ENCODE measurements around the gene MLPH.

The MLPH gene

GRCh38 chr2:237450583-237450982 is 36.5 kb upstream of the MLPH start:
- Mint-ChIP-seq H3K36me3 (ENCODE audit: low read depth) (no peaks in the 10 kb centered on the region), H3K4me1 (ENCODE audit: low read depth) (no peaks in the 10 kb centered on the region), H3K4me3 (no peak overlapping the region), H3K27me3 (ENCODE audit: low read depth) (no peaks in the 10 kb centered on the region), H3K27ac (no peak overlapping the region), H3K9me3 (no peaks in the 10 kb centered on the region)
- DNase-seq (ENCODE audit: low spot score): no peak

DNA sequence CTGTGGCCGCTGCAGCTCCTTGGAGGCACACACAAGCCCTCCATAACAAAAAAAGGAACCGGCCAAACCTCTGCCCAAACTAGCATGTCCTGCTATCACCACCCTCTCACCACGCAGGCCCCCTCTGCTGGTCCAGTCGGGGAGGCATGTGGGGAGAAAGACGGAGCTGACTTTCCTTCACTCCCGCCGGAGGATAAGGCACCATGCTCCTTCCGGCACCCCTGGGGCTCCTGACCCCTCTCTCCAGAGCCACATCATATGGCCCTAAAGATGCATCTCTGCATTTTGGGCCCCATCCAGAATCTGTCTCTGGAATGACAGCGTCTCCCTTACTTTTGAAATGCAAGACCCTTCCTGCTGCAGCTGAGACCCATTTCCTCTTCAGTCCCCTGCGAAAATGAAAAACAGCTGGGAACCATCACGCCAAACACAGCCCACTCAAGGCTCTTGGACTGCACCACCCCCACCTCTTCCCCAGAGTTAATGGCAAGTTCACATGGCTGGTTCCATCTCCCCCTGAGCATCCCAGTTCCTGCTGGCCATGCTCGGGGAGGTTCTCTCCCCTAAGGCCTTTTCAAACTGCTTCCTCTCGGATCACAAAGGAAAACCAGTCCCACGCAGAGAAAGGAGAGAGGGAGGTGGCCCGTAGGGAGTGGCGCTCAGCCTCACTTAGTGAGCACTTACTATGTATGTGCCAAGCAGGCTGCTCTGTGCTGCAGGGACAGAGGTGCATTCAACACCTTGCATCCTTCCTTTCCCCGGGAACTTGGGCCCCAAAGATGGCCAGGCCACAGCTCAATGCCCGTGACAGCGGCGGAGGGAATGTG is 35.2 kb upstream of the MLPH start:
- DNase-seq (ENCODE audit: low spot score): no peak
- H3K4me3 Mint-ChIP-seq: no peak overlapping the region
- no peaks in the 10 kb centered on the region for H3K27me3 Mint-ChIP-seq (ENCODE audit: low read depth)
- H3K27ac Mint-ChIP-seq: no peak overlapping the region
- no peaks in the 10 kb centered on the region for H3K36me3 Mint-ChIP-seq (ENCODE audit: low read depth)
- H3K9me3 Mint-ChIP-seq: no peaks in the 10 kb centered on the region
- no peaks in the 10 kb centered on the region for H3K4me1 Mint-ChIP-seq (ENCODE audit: low read depth)

DNA sequence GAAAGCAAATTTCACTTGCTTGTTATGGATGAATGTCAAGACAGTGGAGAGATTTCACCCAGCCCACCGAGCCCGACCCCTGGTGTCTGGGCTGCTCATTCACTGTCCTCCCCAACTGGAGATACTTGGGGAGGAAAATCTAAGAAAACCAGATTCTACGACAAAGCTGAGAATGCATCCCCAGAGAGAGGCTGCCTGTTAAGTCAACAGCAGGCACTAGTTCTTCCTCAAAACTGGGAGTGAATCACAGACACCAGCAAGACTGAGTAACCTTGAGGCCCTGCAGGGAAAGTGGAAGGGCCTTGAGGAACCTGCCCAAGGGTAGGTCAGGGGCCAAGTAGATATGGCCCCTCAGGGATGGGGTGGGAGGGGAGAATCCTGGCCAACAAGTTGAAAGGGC is 34.2 kb upstream of the MLPH start:
- no peak overlapping the region for H3K27ac Mint-ChIP-seq
- H3K9me3 Mint-ChIP-seq: no peaks in the 10 kb centered on the region
- no peak for DNase-seq (ENCODE audit: low spot score)
- H3K36me3 Mint-ChIP-seq (ENCODE audit: low read depth): no peaks in the 10 kb centered on the region
- no peaks in the 10 kb centered on the region for H3K27me3 Mint-ChIP-seq (ENCODE audit: low read depth)
- no peak overlapping the region for H3K4me3 Mint-ChIP-seq
- H3K4me1 Mint-ChIP-seq (ENCODE audit: low read depth): no peaks in the 10 kb centered on the region

GRCh38 chr2:237453671-237454070 is 33.4 kb upstream of the MLPH start:
- Mint-ChIP-seq H3K9me3 (no peaks in the 10 kb centered on the region), H3K4me1 (ENCODE audit: low read depth) (peaks cover 8% of the 10 kb centered on the region), H3K4me3 (no peak overlapping the region), H3K36me3 (ENCODE audit: low read depth) (no peaks in the 10 kb centered on the region), H3K27ac (no peak overlapping the region), H3K27me3 (ENCODE audit: low read depth) (no peaks in the 10 kb centered on the region)
- DNase-seq (ENCODE audit: low spot score): no peak

GRCh38 chr2:237455764-237456163 is 31.3 kb upstream of the MLPH start:
- H3K4me1 Mint-ChIP-seq (ENCODE audit: low read depth): peaks cover 12% of the 10 kb centered on the region

DNA sequence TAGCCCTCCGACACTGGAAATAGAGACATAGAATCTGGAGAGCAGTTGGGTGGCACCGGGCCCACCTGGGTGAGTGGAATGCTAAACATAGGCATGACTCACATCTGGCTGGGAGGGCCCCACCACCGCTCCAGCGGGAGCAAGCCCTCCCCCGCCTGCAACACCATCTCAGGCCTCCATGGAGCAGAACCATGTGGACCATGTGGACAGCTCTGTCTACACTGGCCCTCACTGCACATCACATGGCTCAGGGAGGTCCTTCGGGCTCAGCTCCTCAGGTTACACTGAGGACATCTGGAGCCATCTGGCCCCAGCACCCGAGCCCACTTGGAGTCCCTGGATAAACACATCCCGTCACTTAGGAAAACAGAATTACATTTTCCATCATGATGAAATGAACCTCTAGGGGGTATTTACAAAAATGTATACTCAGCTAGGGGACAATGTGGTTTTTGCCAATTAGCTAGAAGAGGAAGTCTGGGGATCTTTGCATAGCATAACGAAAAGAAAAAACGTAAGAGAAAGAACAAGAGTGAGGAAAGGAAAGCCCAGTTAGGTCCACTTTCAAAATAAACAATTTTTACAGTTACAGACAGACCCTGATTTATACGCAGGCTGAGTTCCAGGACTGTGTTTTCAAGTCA is 30.7 kb upstream of the MLPH start:
- no peaks in the 10 kb centered on the region for H3K9me3 Mint-ChIP-seq
- H3K36me3 Mint-ChIP-seq (ENCODE audit: low read depth): no peaks in the 10 kb centered on the region
- H3K27ac Mint-ChIP-seq: no peak overlapping the region
- no peak for DNase-seq (ENCODE audit: low spot score)
- H3K27me3 Mint-ChIP-seq (ENCODE audit: low read depth): no peaks in the 10 kb centered on the region
- H3K4me1 Mint-ChIP-seq (ENCODE audit: low read depth): peaks cover 12% of the 10 kb centered on the region
- H3K4me3 Mint-ChIP-seq: no peak overlapping the region

More at GRCh38 chr2:237455764-237456163, 31.3 kb upstream of the MLPH start:
- no peaks in the 10 kb centered on the region for H3K9me3 Mint-ChIP-seq
- H3K27ac Mint-ChIP-seq: no peak overlapping the region
- no peak for DNase-seq (ENCODE audit: low spot score)
- no peaks in the 10 kb centered on the region for H3K27me3 Mint-ChIP-seq (ENCODE audit: low read depth)
- no peak overlapping the region for H3K4me3 Mint-ChIP-seq
- no peaks in the 10 kb centered on the region for H3K36me3 Mint-ChIP-seq (ENCODE audit: low read depth)

DNA sequence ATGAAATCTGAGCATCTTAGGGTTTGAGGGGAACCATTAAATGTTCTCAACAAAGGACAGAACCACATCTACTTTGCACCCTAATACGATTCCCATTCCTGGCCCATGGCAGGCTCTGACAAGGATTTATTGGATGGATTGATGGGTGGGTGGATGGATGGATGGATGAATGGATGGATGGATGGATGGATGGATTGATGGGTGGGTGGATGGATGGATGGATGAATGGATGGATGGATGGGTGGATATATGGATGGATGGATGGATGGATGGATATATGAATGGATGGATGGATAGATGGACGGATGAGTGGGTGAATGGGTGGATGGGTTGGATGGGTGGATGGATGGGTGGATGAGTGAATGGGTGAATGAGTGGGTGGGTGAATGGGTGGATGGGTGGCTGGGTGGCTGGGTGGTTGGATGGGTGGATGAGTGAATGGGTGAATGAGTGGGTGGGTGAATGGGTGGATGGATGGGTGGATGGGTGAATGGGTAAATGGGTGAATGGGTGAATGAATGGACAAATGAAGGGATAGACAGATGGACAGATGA is 29.6 kb upstream of the MLPH start:
- H3K27me3 Mint-ChIP-seq (ENCODE audit: low read depth): no peaks in the 10 kb centered on the region
- no peak overlapping the region for H3K27ac Mint-ChIP-seq
- H3K4me1 Mint-ChIP-seq (ENCODE audit: low read depth): peaks cover 12% of the 10 kb centered on the region
- no peaks in the 10 kb centered on the region for H3K36me3 Mint-ChIP-seq (ENCODE audit: low read depth)
- no peak overlapping the region for H3K4me3 Mint-ChIP-seq
- H3K9me3 Mint-ChIP-seq: no peaks in the 10 kb centered on the region
- DNase-seq (ENCODE audit: low spot score): no peak

DNA sequence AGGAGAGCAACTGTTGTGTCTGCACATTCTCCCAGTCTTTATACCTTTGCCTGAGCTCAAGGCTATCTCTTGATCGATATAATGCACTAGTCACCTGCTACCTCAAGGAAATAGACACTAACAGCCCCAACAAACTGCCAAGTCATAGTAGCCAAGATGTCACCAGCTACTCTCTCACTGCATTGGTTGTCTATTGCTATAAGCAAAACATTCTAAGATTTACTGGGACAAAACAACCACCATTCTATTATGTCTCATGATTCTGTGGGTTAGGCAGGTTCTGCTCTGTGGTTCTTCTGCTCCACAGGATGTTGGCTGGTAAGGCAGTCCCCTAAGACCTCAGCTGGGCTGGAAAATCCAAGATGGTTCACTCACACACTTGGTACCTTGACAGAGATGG is 28.5 kb upstream of the MLPH start:
- H3K27me3 Mint-ChIP-seq (ENCODE audit: low read depth): no peaks in the 10 kb centered on the region
- peaks cover 12% of the 10 kb centered on the region for H3K4me1 Mint-ChIP-seq (ENCODE audit: low read depth)
- H3K27ac Mint-ChIP-seq: no peak overlapping the region
- no peak overlapping the region for H3K4me3 Mint-ChIP-seq
- H3K36me3 Mint-ChIP-seq (ENCODE audit: low read depth): no peaks in the 10 kb centered on the region
- no peak for DNase-seq (ENCODE audit: low spot score)
- no peaks in the 10 kb centered on the region for H3K9me3 Mint-ChIP-seq

DNA sequence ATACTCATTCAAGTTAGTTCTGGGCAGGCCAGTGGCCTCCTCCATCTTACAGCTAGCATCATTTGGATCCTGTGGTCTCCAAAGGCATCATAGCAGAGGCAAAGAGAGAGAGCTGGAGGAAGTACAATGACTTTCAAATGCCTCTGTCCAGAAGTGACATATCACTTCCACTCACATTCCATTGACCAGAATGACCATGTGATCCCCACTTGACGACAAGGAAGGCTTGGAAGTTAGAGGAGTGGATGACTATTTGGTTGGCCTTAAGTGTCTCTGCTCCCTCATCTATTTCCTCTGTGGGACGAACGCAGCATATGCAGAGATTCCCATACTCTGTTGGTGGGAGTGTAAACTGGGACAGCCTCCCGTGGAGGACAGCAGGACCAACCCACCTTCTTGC is 27.8 kb upstream of the MLPH start:
- no peak for DNase-seq (ENCODE audit: low spot score)
- no peaks in the 10 kb centered on the region for H3K36me3 Mint-ChIP-seq (ENCODE audit: low read depth)
- H3K4me1 Mint-ChIP-seq (ENCODE audit: low read depth): peaks cover 12% of the 10 kb centered on the region
- no peaks in the 10 kb centered on the region for H3K27me3 Mint-ChIP-seq (ENCODE audit: low read depth)
- H3K9me3 Mint-ChIP-seq: no peaks in the 10 kb centered on the region
- no peak overlapping the region for H3K4me3 Mint-ChIP-seq
- H3K27ac Mint-ChIP-seq: no peak overlapping the region

DNA sequence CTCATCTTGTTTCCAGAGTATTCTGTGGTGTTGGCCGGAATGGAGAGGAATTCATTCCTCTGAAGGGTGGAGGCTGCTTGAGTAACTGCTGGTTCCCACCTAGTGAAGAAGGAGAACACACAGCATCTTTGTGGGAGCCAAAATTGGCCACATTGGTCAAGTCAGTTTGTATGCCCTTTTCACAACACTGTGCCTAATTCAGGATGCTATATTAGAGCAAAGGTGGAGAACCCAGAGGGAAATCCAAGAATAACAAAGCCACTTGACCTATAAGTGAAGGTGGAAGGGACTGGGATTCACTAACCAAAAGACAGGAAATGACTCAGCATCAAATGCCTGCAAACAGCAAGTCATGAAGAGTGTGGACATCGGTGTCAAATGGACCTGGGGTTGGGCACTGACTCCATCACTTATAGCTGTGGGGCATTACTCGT is 27.3 kb upstream of the MLPH start:
- Mint-ChIP-seq H3K36me3 (ENCODE audit: low read depth) (no peaks in the 10 kb centered on the region), H3K27ac (no peak overlapping the region), H3K4me1 (ENCODE audit: low read depth) (peaks cover 12% of the 10 kb centered on the region), H3K4me3 (no peak overlapping the region), H3K9me3 (no peaks in the 10 kb centered on the region), H3K27me3 (ENCODE audit: low read depth) (no peaks in the 10 kb centered on the region)
- no peak for DNase-seq (ENCODE audit: low spot score)

DNA sequence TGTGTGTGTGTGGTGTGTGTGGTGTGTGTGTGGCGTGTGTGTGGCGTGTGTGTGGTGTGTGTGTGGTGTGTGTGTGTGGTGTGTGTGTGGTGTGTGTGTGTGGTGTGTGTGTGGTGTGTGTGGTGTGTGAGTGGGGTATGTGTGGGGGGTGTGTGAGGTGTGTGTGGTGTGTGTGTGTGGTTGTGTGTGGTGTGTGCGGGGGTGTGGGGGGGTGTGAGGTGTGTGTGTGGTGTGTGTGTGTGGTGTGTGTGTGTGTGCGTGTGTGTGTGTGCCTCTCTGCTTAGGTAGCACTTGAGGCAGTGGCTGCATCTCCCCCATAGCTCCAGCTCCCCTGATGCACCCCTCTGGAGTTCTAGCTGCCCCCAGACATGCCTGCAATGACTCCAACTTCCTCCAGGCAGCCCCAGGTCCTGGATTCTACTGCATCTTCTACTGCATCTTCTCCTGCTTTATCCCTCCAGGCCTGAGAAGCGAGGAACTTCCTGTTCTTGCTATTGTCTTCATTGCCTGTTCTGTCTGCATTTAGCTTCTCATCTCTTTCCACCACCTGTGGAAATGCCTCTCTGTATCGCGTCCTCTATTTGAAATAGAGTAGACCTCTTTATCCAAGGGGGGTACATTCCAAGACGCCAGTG is 22.2 kb upstream of the MLPH start:
- Mint-ChIP-seq H3K9me3 (no peaks in the 10 kb centered on the region), H3K4me1 (ENCODE audit: low read depth) (no peaks in the 10 kb centered on the region), H3K27ac (no peak overlapping the region), H3K4me3 (no peak overlapping the region), H3K27me3 (ENCODE audit: low read depth) (no peaks in the 10 kb centered on the region), H3K36me3 (ENCODE audit: low read depth) (no peaks in the 10 kb centered on the region)
- no peak for DNase-seq (ENCODE audit: low spot score)

DNA sequence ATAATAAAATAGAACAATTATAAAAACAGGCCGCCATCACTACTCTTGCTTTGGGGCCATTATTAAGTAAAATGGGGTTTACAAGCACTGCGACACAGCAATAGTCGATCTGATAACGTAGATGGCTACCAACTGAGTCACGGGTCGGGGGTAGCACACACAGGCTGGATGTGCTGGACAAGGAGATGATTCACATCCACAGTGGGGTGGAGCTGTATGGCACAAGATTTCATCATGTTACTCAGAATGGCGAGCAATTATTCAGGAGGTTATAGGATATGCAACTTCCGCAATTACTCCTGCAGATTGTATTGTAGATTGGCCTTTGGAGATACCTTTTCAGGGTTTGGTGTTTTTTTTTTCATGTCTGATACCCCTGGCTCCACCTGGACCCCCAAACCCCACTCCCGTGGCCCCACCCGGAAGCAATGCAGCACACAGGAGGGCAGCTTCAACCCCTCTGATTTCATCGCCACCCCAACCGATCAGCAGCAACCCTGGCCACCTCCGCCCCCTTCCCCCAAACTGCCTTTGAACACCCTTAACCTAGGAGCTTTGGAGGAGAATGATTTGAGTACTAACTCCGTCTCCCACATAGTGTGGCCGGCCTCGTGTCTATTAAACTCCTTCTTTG is 21.4 kb upstream of the MLPH start:
- Mint-ChIP-seq H3K4me1 (ENCODE audit: low read depth) (no peaks in the 10 kb centered on the region), H3K27me3 (ENCODE audit: low read depth) (no peaks in the 10 kb centered on the region), H3K4me3 (no peak overlapping the region), H3K36me3 (ENCODE audit: low read depth) (no peaks in the 10 kb centered on the region), H3K9me3 (no peaks in the 10 kb centered on the region), H3K27ac (no peak overlapping the region)
- no peak for DNase-seq (ENCODE audit: low spot score)

- Mint-ChIP-seq H3K9me3 (no peaks in the 10 kb centered on the region), H3K4me1 (ENCODE audit: low read depth) (no peaks in the 10 kb centered on the region), H3K27ac (no peak overlapping the region), H3K4me3 (no peak overlapping the region), H3K36me3 (ENCODE audit: low read depth) (no peaks in the 10 kb centered on the region), H3K27me3 (ENCODE audit: low read depth) (no peaks in the 10 kb centered on the region)
- DNase-seq (ENCODE audit: low spot score): no peak
Observed at GRCh38 chr2:237466211-237466610, 20.8 kb upstream of the MLPH start.

Measured in T-helper 2 cell treated with Interferon-gamma antibody and Interleukin-4, amounts not matched to agents 5 μg/mL and 100 μg/mL, for 36 hours (primary cell).